IPS-18c (cell line): Measurements from ENCODE around the gene PPFIBP1.
"Not testable (repeated sequence)": the region's sequence is repeated elsewhere in the genome, so short reads cannot be mapped to it uniquely, and the experiment has no call there.

Experiments used
- H3K4me3 ChIP-seq: 2 replicates; pipeline ENCODE4 v1.7.0; 2013; ENCODE audit warnings: low read depth, mild to moderate bottlenecking, low read length, moderate library complexity; ENCODE audit not compliant: insufficient read depth
- H3K9me3 ChIP-seq: one replicate; pipeline ENCODE4 v1.6.1; 2013; ENCODE audit warnings: mild to moderate bottlenecking, low read length, moderate library complexity; ENCODE audit not compliant: control insufficient read depth, insufficient read depth

PPFIBP1 gene

DNA sequence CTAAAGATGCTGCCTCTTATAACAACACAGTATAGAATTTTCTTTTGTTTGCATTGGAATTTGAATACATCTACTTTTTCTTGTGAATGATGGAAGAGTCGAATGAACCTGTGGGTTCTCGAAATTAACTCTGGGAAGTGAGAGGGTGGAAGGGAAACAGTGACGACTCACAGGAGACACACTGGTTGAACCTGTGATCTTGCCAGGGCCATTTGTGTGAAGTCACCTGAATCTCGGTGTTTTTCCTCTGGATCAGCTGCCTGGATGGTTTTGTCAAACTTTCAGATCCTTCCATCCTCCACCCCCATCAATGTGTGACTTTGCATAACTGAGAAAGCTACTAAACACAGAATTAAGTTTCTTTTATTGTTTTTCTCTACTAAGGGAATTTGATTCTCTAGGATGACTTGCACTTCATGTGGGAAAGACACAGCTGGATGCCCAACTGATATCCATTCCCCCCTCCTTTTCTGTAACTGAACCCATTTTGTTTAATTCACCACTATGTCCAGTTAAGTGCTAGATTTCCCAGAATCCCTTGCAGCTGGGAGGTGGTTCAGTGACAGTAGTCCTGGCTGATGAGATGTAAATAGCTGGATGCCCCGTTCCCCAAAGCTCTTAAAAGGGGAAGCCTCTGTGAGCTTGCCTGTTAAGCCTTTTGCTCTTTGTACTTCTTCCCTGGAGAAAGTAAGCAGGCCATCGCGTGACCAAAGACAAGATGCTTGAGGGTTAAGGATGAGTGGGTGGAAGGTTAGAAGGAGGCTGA, 6.3 kb downstream of the PPFIBP1 start:
- Histone ChIP-seq H3K4me3 (no peak overlapping the region), H3K9me3 (no peaks in the 10 kb centered on the region)

- no peak overlapping the region for H3K4me3 ChIP-seq
- no peaks in the 10 kb centered on the region for H3K9me3 ChIP-seq
These were observed 7.9 kb downstream of the PPFIBP1 start for GRCh38 chr12:27531896-27532295.

GRCh38 chr12:27534060-27534764, 10.2 kb downstream of the PPFIBP1 start:
- H3K9me3 ChIP-seq: no peaks in the 10 kb centered on the region
- H3K4me3 ChIP-seq: no peak overlapping the region

DNA sequence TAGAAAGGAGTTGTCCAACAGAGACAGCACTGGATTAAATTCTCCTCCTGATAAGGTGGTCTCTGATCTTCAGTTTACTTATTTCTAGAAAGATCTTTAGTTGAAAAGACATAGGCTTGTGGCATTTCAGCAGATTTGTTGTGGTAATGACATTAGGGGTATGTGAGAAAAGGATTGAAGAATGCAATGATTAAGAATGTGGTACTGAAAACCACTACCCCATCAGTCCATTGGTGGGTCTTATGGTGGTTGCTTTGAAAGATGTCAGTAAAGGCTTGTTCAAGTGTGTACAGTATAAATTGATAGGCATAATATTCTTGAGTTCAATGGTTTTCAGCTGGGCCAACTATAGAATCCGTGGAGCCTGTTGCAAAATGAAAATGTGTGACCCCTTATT, 10.8 kb downstream of the PPFIBP1 start:
- no peak overlapping the region for H3K4me3 ChIP-seq
- no peaks in the 10 kb centered on the region for H3K9me3 ChIP-seq

DNA sequence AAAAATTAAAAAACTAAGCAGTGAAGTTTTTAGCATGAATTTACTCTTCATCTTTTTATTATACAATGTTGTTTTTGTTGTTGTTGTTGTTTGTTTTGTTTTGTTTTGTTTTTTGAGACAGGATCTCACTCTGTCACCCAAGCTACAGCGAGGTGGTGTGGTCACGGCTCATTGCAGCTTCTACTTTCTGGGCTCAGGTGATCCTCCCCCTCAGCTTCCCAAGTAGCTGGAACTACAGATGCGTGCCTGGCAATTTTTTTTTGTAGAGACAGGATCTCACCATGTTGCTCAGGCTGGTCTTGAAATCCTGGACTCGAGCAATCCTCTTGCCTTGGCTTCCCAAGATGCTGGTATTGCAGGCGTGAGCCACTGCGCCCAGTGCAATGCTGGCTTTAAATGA, 11.3 kb downstream of the PPFIBP1 start:
- Histone ChIP-seq H3K4me3 (no peak overlapping the region), H3K9me3 (no peaks in the 10 kb centered on the region)

DNA sequence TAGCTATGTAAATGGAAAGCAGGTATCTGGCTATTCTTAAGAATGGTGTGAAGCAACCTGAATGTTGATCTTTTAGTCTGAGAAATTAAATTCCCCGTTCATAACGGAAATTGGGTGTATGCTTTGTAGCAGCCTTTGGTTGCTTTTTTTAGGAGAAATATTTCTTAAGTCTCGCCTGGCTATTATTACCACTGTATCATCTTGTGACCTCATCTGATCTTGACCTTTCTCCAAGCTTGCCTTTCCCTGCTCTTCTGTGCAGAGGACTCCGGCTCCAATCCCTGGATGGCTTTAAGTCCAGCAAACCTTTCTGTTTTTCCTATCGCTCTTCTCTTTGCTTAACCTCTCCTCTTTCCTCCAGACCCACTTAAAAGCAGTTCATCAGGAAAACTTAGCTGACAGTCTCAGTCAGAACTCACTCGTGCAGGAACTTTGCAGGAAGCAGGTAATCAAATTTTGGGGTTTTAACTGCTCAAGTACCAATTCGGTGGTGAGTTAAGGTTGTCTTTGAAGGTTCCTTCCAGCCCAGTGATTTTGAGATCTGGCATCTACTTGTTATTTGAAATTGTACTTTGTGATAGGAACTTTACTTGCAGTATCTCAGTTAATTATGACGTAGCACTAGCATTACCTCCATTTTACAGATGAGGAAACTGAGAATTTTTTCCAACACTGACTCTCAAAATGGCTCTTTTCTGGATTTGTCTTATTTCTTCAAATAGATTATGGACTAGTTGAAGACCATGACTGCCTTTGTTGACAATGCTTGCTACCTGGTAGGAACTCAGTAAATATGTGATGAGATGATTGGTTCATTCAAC, 14.1 kb downstream of the PPFIBP1 start:
- no peaks in the 10 kb centered on the region for H3K9me3 ChIP-seq
- no peak overlapping the region for H3K4me3 ChIP-seq

- no peaks in the 10 kb centered on the region for H3K9me3 ChIP-seq
- H3K4me3 ChIP-seq: no peak overlapping the region
These were observed 15.2 kb downstream of the PPFIBP1 start for GRCh38 chr12:27539191-27539631.

DNA sequence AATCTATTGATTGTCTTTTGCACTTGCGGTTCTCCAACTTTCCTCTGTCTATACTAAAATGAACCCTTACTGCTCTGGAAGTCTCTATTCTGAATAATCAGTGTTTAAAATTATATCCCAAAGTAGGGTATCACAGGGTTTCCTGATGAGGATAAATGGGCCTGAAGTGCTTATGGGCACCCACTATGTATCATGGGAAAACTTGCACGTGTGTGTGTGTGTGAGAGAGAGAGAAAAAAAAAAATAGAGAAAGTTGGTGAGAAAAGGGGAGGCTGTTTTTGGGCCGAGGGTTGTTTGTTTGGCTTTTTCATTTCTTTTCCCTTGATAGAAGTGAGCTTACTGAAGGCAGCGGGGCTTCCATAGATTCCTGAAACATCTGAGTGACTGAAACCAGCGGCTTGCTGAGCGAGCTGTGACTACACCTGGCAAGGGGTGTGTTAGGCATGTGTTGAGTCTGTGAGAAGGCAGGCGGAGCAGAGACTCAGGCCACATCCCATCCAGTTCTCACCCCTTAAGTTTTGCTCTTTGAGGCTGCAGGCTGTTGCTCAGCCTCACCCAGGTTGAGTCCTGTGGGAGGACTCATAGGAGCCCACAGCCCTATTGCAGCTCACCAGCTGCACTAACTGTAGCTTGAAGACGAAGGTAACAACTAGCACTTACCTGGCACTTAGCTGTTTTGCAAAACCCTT, 17.2 kb downstream of the PPFIBP1 start:
- no peak overlapping the region for H3K4me3 ChIP-seq
- H3K9me3 ChIP-seq: no peaks in the 10 kb centered on the region

DNA sequence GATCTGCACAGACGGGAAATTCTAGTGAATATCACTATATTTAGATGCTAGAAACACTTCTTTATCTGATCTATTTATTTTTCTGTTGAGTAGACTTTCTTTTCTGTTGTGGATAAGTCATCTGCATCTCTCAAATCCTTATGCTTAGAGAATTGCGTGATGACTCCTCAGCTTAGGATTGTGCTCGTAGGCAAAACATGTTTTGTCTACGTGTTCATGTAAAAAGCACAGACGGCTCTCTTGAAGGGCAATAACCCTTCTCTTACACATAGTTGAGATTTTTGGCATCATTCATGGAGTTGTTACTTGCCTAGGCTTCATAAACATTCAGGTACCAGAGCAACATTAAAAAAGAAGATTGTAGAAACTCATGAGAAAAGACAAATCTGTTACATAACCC, 18.6 kb downstream of the PPFIBP1 start:
- Histone ChIP-seq H3K4me3 (no peak overlapping the region), H3K9me3 (no peaks in the 10 kb centered on the region)

DNA sequence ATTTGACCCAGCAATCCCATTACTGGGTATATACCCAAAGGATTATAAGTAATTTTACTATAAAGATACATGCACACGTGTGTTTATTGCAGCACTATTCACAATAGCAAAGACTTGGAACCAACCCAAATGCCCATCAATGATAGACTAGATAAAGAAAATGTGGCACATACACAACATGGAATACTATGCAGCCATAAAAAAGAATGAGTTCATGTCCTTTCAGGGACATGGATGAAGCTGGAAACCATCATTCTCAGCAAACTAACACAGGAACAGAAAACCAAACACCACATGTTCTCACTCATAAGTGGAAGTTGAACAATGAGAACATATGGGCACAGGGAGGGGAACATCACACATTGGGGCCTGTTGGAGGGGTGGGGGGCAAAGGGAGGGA, 20.9 kb downstream of the PPFIBP1 start:
- not testable (repeated sequence) for H3K4me3 ChIP-seq, H3K9me3 ChIP-seq

GRCh38 chr12:27545665-27546064, 21.7 kb downstream of the PPFIBP1 start:
- H3K9me3 ChIP-seq: no peaks in the 10 kb centered on the region
- no peak overlapping the region for H3K4me3 ChIP-seq

- H3K4me3 ChIP-seq: no peak overlapping the region
- no peaks in the 10 kb centered on the region for H3K9me3 ChIP-seq
These were observed 23.6 kb downstream of the PPFIBP1 start for GRCh38 chr12:27547592-27547991.

DNA sequence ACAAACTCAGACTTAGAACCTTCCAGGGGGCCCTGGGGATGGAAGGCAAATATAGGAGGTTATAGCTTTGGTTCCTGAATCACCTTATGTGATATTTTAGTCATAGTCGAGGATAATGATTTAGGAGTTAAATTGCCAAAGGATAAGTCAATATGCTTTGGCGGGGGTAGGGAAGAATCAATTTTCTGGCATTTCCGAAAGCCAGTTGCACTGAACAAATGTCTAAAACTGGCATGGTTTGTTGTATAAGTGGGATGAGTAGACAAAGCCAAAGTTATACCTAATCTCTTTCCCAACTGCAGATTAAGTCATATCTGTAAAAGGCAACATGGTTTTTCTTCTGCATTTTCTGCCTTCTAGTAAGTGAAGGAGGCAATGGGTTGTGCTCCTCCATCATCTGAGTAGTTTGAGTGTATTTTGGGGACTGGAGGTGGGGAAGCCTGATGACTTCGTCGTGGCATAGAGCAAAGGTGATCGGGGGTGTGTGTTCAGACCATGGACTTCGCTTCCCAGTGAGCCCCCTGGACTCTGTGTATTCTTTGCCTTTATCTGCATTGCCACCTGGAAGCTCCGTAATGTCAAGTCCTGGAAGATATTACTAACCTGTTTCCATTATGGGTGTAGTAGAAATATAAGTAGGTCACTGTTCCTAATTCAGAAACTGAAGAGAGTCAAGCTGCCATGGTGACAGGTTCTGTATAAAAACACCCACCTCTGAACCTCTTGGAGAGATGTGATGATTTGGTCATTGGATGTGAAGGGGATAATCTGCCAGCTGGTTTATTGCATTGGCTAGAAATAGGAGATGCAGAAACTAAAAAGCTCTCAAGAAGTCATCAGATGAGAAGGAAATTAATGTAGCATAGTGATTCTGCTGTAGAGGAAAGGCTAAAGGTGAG, 24.5 kb downstream of the PPFIBP1 start:
- H3K9me3 ChIP-seq: no peaks in the 10 kb centered on the region
- no peak overlapping the region for H3K4me3 ChIP-seq

- Histone ChIP-seq H3K9me3 (no peaks in the 10 kb centered on the region), H3K4me3 (no peak overlapping the region)
These were observed 25.3 kb downstream of the PPFIBP1 start for GRCh38 chr12:27549236-27549800.

DNA sequence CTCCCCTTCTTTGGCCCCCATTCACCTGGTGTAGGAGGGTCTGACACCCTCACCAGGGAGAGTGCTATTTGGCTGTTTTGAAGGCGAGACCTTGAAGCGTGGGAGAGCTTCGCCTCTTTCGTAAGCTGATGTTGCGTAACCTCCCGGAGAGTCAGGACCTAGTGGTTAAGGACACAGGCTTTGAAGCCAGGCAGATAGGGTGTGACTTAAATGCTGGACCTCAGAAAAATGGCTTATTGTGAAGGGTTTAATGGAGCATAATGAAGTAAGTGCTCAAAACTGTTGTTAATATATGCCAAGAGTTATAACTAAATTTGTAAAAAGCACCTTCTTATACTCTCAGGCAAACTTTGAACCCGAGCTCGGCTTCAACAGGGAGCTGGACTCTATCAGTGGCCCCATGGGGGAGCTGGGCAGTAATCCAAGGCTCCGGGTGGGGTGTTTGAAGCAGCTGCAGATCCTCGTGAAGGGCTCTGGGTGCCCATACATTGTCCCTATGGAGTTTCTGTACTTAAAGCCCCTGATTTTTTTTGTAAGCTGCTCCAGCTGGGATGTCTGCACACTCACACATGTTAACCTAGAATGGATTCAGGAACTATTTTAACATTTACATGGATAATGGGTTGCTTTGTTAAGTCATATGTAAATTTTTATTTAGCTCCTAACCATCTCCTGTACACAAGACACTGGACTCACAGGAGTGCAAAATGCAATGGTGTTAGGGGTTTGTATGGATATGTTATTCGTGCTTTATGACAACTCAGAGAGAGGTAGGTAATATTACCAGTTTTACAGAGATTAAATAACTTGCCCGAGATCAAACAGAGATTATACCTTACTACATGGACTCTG, 26.0 kb downstream of the PPFIBP1 start:
- Histone ChIP-seq H3K9me3 (no peaks in the 10 kb centered on the region), H3K4me3 (no peak overlapping the region)

DNA sequence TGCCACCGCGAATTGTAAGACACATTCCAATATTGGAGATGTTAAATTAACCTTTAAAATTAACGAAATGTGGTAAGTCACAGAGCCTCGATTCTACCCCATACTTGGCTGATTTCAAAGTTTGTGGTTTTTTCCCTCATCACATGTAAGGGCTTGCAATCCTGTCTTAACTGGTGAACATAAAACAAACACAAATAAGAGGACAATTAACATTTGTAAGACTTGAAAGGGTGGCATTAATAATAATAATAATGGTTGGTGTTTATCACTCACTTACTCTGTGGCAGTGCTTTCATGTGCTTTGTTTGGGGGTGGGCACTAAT, 26.6 kb downstream of the PPFIBP1 start:
- no peak overlapping the region for H3K4me3 ChIP-seq
- H3K9me3 ChIP-seq: no peaks in the 10 kb centered on the region
